ENCODE data around the gene TSHZ2.
"Not testable (repeated sequence)": the region's sequence is repeated elsewhere in the genome, so short reads cannot be mapped to it uniquely, and the experiment has no call there.

Gene TSHZ2

DNA sequence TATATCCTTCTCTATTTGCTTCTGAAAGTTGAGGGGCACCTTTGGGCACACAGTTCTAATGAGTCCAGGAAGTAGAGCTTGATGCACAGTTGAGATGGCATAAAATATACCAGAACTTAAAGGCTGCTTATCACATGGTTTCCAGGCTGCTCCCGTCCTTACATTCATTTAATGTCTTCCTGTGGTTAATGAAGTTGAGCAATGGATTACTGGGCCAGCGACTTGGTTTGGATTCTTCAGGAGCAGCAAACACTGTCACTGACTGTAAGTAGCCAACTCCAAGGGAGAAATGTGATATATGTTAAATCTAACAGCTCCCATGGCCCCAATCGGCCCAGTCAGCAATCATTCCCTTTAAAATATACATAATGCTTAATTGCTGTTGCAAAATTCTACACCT lies 9.0 kb upstream of the TSHZ2 start:
- no peak for DNase-seq (ENCODE audit: extremely low read depth in 1 of 2, low read depth in 1 of 2)

DNA sequence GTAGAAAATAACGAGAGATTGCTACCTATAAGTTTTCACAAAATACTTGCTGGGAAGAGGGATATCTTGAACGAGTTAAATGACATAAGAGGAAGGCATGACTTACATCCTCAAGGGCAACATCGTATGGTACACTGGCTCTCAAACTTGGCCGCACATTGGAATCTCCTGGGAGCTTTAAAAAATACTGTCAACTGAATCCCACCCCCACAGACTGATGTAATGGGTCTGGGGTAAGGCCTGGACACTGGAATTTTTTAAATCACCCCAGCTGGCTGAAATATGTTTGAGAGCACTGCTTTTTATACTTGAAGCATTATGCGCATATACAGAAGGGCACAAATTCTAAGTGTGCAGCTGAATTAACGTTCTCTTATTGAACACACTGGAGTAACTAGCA lies 8.0 kb upstream of the TSHZ2 start:
- no peak for DNase-seq (ENCODE audit: extremely low read depth in 1 of 2, low read depth in 1 of 2)

DNA sequence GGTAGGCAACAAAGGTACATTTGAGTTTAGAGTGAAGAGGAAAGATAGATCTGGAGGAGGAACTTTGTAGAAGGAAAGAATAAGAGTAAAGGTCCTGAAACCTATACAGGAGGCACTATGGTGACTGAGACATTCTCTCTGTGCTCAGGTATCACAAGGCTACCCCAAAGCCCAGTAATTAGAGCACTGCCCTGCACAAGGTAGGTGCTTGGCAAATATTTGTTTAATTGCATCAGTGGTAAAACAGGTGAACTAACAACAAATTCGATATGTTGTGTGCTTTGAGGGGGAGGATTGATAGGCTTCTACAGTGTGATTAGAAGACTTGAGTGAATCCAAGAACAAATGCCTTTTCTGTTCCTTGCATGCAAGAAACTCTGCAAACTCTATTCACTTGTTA lies 6.8 kb upstream of the TSHZ2 start:
- DNase-seq (ENCODE audit: extremely low read depth in 1 of 2, low read depth in 1 of 2), result no peak

DNA sequence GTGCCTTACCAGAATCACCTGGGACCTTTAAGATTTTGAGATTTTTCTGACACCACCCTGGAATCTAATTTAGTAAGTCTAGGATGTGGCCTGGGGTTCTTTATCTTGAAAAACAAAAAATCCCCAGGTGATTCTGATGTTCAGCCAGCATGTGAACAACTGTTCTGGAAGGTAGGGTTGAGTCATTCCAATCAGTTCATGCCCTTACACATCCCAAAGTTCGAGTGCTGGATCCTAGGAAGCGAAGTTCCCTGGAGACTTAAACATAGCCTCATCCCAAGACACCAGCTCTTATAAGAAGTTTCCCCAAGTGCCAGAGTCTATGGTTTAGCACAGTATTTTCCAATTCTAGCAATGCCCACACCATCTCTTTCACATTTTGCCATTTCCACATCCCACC lies 6.3 kb upstream of the TSHZ2 start:
- DNase-seq (ENCODE audit: extremely low read depth in 1 of 2, low read depth in 1 of 2), result no peak

DNA sequence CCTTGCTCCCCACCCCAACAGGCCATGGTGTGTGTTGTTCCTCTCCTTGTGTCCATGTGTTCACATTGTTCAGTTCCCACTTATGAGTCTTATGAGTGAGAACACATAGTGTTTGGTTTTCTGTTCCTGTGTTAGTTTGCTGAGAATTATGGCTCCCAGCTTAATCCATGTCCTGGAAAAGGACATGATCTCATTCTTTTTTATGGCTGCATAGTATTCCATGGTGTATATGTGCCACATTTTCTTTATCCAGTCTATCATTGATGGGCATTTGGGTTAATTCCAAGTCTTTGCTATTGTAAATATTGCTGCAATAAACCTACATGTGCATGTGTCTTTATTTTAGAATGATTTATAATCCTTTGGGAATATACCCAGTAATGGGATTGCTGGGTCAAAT lies 5.6 kb upstream of the TSHZ2 start:
- DNase-seq (ENCODE audit: extremely low read depth in 1 of 2, low read depth in 1 of 2), result not testable (repeated sequence)

DNA sequence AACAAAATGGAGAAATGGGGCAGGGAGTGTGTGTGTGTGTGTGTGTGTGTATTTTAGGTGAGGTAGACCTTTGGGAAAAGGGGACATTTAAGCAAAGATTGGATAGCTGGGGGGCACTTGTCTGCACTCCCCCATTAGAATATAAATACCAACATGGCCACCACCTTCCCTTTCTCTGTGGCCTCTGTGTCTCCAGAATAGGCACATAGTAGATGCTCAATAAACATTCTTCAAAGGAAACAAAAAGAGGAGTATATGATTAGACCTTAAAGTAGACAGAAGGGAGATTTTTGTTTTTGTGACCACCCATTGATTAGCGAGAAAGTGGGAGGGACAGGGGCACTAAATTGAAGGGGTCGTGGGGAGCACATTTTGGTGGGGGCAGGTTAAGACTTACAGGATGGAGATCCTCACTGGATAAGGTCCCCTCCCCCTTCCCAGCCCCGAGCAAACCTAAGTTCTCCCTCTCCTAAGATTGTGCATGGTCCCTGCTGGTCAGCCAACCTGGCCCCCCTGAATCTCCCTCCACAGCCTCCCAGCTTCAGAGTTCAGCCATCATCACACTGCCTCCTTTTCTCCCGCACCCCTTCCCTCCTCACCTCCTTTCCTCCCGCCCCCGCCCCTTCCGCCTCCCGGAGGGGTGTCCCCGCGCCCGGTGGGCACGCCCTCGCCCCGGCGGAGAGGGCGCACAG lies 514 bp upstream of the TSHZ2 start:
- no peak for DNase-seq (ENCODE audit: extremely low read depth in 1 of 2, low read depth in 1 of 2)

DNA sequence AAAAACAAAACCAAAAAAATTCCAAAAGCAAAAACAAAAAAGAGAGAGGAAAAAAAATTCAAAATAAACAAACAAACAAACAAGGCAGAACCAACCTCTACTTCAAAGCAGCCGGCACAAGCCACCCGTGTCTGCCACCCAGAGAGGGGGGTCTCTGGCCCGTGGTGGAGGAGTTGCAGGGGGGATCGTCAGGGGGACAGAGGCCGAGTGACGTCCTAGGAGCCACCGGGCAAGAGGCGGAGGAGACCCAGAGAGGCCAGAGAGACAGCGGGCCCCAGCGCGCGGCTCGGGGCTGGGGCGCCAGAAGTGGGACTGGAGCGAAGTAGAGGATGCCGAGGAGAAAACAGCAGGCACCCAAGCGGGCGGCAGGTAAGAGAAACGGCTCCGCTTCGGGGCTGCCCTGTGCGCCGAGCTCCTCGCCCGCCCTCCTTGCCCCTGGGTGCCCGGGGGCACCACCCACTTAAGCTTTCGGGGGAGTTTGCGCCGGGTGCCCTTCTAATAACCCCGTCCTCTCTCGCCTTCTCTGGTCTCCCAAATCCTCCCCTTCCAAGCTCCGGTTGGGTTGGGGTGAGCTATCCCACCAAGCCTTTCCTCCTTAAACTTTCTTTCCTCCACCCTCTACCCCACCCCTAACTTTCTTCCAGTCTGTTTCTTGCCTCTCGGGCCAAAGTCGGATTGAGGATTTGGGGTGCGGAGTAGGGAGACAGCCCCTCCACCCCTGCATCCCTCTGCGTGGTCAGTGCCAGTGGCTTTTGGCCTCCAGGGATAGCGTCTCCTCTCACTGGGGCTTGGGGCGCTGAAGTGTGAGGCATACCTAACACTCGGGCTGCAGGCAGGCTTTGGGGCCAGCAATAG lies 1.0 kb downstream of the TSHZ2 start:
- DNase-seq (ENCODE audit: extremely low read depth in 1 of 2, low read depth in 1 of 2), result no peak

DNA sequence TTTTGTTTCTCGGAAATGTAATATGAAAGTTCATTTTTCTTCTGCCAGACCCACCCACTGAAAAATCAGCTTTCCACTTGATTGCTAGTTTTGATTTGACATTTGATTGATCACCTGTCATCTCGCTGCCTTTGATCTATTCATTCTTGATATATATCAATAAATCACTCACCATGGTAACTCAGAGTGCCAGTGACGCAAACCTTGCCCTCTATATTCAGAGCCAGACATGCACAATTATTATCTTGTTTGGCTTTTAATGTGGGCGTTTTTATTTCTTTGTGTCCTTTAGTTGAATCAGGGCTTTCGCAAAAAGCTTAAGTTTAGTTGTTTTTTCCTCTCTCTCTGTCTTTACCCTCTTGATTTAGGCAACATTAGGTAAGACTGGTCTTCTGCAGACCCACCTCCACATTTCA lies 2.0 kb downstream of the TSHZ2 start:
- no peak for DNase-seq (ENCODE audit: extremely low read depth in 1 of 2, low read depth in 1 of 2)

DNA sequence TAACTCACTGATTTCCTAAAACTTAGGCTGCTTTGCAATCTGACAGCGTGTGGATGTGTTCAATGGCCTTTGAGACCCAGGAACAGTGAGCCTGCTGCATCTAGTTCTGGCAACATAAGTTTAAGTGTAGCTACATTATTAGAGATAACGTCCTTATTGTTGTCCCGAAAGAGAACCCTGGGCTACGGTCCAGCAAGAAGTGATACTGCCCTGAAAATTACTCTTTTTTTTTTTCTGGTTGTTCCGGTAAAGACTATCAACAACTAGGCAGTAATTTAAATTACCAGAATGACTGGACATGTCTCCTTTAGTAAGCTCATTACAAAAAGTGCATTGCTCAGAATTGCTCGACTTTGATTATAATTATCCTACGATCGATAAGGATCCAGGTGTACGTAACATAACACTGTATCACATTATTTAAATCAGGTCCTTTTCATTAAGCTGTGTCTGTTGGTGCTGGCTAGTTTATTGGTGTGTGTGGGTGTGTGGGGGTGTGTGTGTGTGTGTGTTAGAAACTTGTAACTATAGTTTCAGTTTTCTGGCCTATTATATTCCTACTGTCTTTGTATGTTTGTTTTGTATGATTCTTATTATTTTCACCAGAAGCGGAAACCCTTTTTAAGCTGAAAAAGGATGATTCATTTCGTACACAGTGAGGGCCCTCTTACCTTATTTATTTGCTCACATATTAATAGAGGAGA lies 3.0 kb downstream of the TSHZ2 start:
- no peak for DNase-seq (ENCODE audit: extremely low read depth in 1 of 2, low read depth in 1 of 2)

DNA sequence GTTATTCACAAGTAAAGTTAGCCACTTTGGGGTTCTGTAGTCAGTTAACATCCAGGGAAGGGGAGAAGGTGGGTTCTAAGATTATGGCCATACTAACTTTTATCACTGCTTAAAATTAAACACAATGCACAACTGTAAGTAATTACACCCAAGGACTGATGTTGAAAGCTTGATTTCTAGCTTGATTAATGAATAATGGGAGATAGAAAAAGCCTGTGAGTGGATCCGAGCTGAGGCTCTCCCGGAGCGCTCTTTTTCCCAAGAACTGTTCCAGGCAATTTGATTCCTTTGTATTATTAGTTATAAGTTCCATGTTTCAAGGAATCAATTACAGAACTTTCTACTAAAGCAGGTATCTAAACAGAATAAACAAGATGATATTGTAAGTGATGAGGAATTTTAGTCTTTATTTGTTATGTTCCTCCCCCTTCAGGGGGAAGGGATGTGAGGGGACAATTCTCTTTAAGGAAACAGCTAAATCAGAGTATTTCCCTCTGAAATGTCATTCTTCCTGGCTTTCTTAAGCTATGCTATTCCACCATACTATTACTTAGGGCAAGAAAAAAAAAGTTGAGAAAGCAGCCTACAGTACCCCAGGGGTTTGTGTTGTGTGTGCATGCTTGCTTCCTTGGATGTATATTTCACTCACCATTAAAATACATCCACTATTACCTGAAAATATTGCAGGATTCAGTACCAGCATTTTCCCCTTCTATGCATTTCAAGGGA lies 3.8 kb downstream of the TSHZ2 start:
- no peak for DNase-seq (ENCODE audit: extremely low read depth in 1 of 2, low read depth in 1 of 2)

DNA sequence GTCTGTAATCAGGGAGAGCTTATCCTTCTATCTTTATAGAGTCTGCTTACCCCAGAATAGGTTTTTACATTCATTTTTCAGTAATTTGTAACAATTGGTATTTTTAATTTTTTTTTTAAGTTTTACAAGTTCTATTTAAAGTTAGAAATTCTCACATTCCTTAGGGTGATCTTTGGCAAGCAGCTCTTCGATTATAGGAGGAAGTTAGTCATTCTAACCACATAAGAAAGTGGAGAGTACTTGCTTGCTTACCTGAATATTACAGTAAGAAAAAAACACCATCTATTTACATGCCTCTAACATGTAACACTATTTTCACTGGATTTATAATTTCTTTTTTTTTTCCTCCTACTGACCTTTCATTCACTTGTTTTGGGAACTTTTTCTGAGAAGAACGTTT lies 6.7 kb downstream of the TSHZ2 start:
- no peak for DNase-seq (ENCODE audit: extremely low read depth in 1 of 2, low read depth in 1 of 2)

DNA sequence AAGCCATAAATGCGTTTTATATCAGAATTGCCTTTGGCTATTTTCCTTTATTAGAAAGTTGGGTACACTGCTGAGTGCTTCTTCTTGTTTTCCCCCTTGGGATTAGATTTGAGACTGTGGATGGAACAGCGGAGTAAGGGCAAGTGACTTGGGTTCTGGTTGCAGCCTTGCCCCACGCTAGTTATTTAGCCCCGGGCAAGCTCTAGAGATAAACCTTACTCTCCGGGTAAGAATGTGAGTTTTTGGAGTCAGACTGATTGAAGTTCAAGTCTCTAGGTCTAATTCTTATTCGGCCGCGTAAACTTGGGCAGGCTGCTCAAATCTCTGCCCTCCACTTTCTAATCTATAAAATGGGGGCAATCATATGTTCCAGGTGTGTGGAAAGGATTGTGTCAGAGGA lies 8.9 kb downstream of the TSHZ2 start:
- DNase-seq (ENCODE audit: extremely low read depth in 1 of 2, low read depth in 1 of 2), result no peak

DNA sequence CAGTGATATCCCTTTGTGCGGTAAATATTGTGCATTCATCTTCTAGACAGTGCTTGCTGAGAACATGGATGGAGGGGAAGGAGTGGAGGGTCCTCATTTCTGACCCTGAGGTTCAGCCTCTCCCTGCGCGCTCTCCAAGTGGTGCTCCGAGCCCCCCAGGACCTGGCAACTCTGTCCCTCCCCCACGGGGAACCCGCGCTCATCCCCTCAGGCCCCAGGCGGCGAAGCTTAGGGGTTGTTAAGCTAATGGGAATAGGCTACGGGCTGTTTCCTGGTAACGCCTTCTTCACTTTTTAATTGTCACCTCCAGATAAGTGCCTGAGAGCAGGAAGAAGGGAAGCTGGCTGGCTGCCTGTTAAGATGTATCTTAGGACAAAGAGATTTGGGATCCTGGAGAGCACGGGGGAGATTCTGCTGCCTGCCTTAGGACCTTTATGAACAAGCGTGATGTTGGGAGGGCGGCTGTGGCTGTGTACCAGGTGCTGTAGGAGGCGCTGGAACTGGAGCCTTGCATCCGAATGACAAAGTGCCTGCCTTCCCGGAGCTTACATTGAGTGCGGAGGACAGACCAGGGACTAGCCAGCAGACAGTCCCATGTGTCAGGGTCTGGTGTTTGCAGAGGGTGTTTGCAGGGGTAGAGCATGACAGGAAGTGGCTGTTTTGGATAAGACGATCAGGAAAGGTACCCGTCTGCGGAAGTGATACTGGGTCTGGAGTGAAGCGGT lies 11.7 kb downstream of the TSHZ2 start:
- no peak for DNase-seq (ENCODE audit: extremely low read depth in 1 of 2, low read depth in 1 of 2)

DNA sequence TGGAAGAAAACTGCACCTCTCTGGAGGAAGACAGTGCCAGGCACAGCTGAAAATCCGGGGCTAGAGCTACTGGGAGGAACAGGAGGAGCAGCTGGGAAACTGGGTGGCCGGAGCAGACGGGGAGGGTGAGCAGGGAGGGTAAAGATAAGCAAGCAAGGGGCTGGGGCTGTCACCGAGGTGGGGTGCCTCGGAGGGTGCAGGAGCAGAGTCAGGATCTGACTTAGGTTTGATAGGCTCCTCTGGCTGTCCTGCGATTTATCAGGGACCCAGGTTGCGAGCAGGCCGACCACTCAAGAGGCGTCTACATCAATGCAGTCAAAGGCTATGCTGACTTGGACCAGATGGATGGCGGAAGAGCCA lies 12.3 kb downstream of the TSHZ2 start:
- no peak for DNase-seq (ENCODE audit: extremely low read depth in 1 of 2, low read depth in 1 of 2)

DNA sequence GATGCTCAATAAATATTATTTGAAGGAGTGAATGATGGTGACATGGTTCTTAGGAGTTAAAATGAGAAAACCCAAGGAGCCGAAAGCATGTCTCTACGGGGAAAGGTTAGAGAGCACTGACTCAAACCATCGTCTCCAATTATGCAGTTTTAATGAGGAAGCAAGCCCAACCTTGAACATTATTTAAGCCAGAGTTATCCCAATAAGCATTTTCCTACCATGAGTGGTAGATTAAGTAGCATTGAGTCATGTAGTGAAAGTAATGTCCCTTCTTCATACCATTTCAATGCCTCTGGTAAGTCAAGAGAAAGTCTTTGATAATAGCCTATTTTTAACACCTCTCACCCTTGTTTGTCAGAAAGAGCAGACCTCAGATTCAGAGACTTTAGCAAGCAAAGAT lies 13.5 kb downstream of the TSHZ2 start:
- DNase-seq (ENCODE audit: extremely low read depth in 1 of 2, low read depth in 1 of 2), result no peak

DNA sequence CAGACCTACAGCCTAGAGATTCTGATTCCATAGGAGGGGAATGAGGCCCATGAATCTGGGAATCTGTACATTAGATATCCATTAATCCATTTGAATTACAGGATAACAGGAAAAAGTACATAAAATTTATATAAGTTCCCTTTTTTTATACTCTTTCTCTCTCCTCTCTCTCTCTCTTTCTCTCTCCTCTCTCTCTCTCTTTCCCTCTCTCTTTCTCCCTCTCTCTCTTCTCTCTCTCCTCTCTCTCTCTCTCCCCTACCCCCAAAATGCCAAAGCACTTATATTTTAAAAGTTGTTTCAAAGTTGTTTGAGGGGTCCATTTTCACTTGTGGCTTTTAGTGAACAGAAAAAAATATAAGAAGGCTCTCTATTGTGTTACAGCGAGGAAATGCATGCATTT lies 15.1 kb downstream of the TSHZ2 start:
- DNase-seq (ENCODE audit: extremely low read depth in 1 of 2, low read depth in 1 of 2), result no peak

DNA sequence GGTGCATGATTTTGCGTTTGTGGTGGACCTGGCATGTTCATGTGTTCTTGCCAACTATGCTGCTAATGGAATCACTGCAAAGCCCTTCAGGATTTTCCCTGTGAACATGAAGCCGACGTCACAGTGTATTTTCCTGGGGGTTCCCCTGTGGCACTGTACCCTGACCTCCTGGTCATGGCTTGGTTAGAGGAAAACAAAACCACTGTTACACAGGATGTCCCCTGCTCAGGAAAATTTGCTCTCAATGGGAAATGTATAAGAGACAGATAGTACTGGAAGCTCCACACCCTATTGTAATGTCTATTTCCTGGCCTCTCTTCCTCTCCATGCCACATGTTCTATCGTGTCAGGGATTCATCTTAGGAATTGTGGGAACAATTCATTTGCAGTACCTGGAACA lies 19.7 kb downstream of the TSHZ2 start:
- no peak for DNase-seq (ENCODE audit: extremely low read depth in 1 of 2, low read depth in 1 of 2)

DNA sequence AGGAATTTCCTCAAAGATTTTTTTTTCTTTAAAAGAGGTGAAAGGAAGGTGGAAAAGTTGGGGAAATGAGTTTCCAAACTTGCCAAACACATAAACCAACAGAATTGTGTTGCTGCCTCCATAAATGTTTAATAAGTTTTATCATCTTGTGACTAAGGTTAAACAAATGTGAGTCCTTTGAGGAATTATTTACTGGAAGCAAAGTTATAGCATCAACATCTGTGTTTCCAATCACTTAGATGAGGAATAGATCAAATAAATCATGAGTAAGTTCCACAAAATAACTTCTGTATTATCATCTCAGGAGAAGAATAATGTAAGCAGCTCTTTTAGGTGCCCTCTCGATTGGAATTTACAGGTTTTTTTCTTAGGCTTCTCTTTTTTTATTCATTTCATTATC lies 20.5 kb downstream of the TSHZ2 start:
- no peak for DNase-seq (ENCODE audit: extremely low read depth in 1 of 2, low read depth in 1 of 2)

DNA sequence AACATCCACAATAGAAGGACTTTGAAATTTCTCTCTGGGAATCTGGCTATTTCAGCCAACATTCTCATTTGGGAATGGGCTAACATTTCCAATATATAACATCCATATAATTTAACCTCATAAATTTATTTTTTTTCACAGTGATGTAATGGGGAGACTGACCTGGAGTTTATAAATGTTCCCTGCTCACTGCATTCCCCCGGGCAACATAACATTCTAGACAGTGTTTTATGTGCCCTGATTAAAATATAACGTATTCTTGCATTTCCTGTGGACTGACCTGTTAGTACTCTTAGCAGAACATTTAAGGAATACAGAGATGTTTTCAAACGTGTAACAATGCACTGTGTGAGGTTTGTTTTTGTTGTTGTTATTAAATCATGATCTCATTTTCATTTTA lies 20.9 kb downstream of the TSHZ2 start:
- no peak for DNase-seq (ENCODE audit: extremely low read depth in 1 of 2, low read depth in 1 of 2)

DNA sequence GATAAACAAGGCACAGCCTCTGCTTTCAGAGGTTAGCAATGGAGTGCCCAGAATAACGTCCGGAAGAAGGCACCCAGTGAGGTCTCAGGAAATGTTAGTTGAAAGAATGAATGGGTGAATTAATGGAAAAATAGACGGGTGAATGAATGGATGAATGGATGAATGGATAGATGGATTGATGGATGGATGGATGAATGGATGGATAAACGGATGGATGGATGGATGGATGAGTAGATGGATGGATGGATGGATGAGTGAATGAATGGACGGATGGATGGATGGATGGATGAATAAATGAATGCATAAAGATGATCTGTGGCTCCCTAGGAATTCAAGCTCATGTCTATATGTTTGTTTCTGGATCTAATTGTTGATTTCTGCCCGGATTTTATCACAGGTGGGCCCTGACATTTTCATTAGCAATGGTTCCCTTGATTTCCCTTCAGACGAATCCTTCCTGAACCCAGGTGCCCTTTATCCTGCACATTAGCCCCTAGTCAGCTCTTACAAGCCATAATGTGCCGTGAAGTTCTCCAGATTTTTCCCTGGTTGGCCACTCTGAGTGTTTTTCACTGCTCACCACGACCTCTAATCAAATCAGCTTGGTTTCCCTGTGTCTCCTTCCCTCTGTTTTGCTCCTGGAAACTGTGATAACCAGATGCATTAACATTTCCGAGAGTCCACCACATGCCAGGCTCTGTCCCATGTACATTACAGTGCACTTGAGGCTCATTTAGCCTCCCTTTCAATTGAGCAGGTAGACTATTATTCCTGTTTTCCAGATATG lies 22.2 kb downstream of the TSHZ2 start:
- DNase-seq (ENCODE audit: extremely low read depth in 1 of 2, low read depth in 1 of 2), result no peak
